ENCODE results near the gene GPR55.

GPR55 gene

GRCh38 chr2:230890646-230891045 is 34.4 kb downstream of the GPR55 start:
- in situ Hi-C loops (cut with HindIII; ENCODE audit: low sequenced_read_pairs): no loop called here

GRCh38 chr2:230889911-230890601 is 35.0 kb downstream of the GPR55 start:
- in situ Hi-C loops (cut with HindIII; ENCODE audit: low sequenced_read_pairs): no loop called here

- in situ Hi-C loops (cut with HindIII; ENCODE audit: low sequenced_read_pairs): no loop called here
These were observed 36.1 kb downstream of the GPR55 start for GRCh38 chr2:230888824-230889400.

GRCh38 chr2:230887342-230887741 is 37.7 kb downstream of the GPR55 start:
- in situ Hi-C loops (cut with HindIII; ENCODE audit: low sequenced_read_pairs): no loop called here

- in situ Hi-C loops (cut with HindIII; ENCODE audit: low sequenced_read_pairs): no loop called here
These were observed 38.4 kb downstream of the GPR55 start for GRCh38 chr2:230886671-230887071.

GRCh38 chr2:230886206-230886605 is 38.8 kb downstream of the GPR55 start:
- in situ Hi-C loops (cut with HindIII; ENCODE audit: low sequenced_read_pairs): no loop called here

- in situ Hi-C loops (cut with HindIII; ENCODE audit: low sequenced_read_pairs): no loop called here
These were observed 39.4 kb downstream of the GPR55 start for GRCh38 chr2:230885463-230886130.

DNA sequence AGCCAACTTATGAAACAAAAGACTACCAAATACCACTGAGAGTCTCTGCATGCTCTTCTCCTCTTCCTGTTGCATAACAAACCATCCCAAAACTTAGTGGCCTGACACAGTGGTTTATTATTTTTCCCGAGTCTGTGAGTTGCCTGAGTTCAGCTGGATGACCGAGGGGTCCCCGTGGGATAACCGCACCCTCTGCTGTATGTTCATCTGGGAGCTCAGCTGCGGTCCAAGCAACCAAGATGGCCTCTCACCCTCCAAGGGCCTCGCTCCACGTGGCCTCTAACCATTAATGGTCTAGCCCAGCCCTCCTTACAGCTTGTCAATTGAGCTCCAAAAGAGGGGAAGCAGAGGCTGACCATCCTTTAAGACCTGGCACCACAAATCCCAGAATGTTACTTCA is 43.2 kb downstream of the GPR55 start:
- in situ Hi-C loops (cut with HindIII; ENCODE audit: low sequenced_read_pairs): no loop called here

DNA sequence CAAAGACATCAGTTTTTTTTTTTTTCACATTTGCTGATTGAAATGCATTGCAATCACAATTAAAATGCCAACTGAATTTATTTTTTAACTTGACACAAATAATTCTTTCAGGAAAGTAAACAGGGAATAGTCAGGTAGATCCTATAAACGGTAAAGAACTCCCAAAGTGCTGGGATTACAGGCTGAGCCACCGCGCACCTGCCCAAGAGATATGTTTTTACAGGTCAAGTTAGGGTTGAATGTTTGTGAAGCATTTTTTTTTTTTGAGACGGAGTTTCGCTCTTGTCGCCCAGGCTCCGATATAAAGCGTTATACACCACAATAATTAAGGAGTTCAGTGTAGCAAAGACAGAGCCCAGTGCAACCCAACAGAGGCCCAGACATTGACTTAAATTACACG is 45.2 kb downstream of the GPR55 start:
- in situ Hi-C loops (cut with HindIII; ENCODE audit: low sequenced_read_pairs): loop anchor here (5.0 kb wide), 2 partner anchors 32 to 122 kb away; no protein-coding TSS in a partner anchor

GRCh38 chr2:230879271-230879882 is 45.7 kb downstream of the GPR55 start:
- in situ Hi-C loops (cut with HindIII; ENCODE audit: low sequenced_read_pairs): loop anchor here (5.0 kb wide), 2 partner anchors 33 to 123 kb away; no protein-coding TSS in a partner anchor

GRCh38 chr2:230878599-230879188 is 46.3 kb downstream of the GPR55 start:
- in situ Hi-C loops (cut with HindIII; ENCODE audit: low sequenced_read_pairs): loop anchor here (5.0 kb wide), 2 partner anchors 34 to 124 kb away; no protein-coding TSS in a partner anchor

DNA sequence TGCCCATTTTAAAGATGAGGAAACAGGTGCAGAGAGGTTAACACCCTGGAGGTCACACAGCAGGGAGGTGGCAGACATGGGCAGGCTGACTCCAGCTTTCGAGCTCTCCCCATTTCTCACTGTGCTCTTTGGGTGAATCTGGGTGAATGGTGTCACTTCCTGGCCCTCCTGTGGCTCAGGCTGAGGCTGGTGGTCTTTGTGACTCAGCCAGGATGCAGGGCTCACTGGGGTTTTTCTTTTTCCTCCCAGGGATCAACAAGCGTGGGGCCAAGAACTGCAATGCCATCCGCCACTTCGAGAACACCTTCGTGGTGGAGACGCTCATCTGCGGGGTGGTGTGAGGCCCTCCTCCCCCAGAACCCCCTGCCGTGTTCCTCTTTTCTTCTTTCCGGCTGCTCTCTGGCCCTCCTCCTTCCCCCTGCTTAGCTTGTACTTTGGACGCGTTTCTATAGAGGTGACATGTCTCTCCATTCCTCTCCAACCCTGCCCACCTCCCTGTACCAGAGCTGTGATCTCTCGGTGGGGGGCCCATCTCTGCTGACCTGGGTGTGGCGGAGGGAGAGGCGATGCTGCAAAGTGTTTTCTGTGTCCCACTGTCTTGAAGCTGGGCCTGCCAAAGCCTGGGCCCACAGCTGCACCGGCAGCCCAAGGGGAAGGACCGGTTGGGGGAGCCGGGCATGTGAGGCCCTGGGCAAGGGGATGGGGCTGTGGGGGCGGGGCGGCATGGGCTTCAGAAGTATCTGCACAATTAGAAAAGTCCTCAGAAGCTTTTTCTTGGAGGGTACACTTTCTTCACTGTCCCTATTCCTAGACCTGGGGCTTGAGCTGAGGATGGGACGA is 47.1 kb downstream of the GPR55 start:
- in situ Hi-C loops (cut with HindIII; ENCODE audit: low sequenced_read_pairs): loop anchor here (5.0 kb wide), 2 partner anchors 34 to 124 kb away; no protein-coding TSS in a partner anchor

- in situ Hi-C loops (cut with HindIII; ENCODE audit: low sequenced_read_pairs): loop anchor here (5.0 kb wide), 2 partner anchors 35 to 125 kb away; no protein-coding TSS in a partner anchor
These were observed 47.8 kb downstream of the GPR55 start for GRCh38 chr2:230877116-230877758.

DNA sequence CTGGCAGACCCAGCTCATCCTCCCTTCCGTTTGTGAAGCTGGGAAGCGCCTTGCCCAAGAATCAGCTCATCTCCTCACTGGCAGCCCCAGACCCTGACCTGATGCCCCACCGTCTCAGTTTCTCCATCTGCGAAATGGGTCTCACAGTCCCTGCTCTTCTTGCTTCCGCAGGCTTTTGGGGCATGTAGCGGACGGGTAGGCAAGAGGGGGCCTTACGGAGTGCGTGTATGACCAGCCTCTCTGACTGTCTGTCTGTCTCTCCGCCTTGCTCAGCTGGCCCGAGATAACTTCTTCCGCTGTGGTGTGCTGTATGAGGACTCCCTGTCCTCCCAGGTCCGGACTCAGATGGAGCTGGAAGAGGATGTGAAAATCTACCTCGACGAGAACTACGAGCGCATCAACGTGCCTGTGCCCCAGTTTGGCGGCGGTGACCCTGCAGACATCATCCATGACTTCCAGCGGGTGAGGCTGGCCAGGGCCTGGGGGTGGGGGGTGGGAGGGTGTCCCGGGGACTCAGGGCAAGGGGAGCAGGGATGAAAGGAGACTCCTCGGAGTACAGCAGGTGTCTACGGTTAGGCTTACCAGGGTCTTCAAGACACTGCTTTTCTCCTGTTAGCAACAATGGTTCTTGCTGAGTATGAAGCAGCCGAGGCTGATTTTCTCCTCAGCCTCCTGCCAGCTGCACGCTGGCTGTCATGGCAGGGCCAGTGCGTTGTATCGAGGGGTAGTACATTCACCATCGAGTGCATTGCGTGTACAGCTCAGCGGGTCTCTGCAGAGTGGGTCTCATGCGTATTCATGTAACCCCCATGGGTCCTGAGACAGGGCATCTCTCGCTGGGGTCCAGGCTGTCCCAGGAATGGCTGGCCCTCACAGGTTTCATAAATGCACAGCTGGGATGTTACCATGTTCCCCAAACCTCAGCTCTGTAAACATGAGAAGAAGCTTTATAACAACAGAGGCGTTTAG is 49.4 kb downstream of the GPR55 start:
- in situ Hi-C loops (cut with HindIII; ENCODE audit: low sequenced_read_pairs): loop anchor here (5.0 kb wide), 2 partner anchors 37 to 127 kb away; no protein-coding TSS in a partner anchor

- in situ Hi-C loops (cut with HindIII; ENCODE audit: low sequenced_read_pairs): loop anchor here (5.0 kb wide), 2 partner anchors 37 to 127 kb away; no protein-coding TSS in a partner anchor
These were observed 50.2 kb downstream of the GPR55 start for GRCh38 chr2:230874876-230875275.

- in situ Hi-C loops (cut with HindIII; ENCODE audit: low sequenced_read_pairs): no loop called here
These were observed 50.6 kb downstream of the GPR55 start for GRCh38 chr2:230874456-230874855.

GRCh38 chr2:230873661-230874401 is 51.2 kb downstream of the GPR55 start:
- in situ Hi-C loops (cut with HindIII; ENCODE audit: low sequenced_read_pairs): no loop called here
